ENCODE measurements around the gene CLDN20.

CLDN20 gene

DNA sequence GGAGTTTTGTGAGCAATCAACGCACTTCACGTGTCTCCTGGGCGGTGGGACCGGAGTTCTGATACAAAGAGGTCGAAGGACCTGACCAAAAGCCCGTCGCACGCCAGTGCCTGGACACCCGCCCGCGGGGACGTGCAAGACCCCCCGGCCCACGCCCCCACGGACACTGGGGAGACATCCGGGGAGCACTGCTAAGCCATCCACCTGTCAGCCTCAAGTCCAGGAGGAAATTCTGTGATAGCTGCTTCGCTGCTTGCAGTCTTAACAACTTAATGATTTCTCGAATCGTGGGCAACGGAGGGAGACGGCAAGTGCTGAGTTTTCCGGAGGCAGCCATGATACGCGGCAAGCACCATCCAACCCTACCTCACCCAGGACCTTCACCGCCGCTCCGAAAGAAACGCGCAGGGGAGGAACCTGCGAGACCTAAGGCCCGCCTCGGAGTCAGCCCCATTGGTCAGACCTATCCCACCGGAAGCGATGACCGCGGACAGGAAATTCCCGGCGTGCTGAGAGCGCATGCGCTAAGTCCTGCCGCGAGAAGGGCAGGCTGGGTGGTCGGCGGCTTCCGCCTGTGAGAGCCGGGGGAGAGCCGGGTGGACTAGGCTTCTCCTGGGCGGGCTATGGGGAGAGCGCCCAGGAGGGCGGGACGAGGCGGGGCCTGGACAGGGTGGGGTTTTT, 50.4 kb downstream of the CLDN20 start, which contains the start of gene TFB1M:
Gene TFB1M (minus strand): TSS at position 393 of the 681 bp plus-strand sequence. CDS start 56 bp downstream, at position 337.
- DNase-seq = peak; percentile 99

DNA sequence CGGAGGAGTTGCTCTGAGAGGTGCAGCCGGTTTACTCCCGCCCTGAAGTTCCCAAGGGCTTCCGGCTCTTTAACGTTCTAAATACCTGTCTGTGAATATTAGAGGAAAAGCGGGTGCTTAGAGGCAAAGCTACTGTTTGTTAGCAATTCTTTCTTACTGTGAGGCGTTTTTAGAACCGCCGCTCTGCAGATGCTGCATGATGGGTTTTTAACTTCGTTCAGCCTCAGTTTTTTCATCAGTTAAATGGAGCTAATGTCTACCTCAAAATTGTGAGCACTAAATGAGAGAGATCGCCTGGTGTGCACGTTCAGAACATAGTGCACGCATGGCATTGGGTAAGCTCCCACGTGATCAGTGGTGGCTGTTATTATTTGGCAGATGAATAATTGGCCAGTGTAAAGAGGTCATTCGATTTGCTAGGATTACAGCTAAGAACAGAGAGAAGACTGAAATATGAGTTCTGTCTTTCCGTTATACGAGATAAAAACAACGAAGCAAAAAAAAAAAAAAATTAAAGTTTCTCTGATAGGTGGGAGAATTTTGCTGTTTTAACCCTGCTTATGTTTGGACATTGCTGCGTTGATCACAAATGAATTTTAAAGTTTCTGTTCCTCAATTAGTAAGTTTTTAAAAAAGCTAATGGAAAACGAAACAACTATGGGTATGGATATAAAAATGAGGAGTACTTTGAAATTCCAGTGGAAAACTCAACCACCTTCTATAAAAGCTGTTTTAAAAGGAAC, 51.1 kb downstream of the CLDN20 start:
- peak; percentile 96 for DNase-seq

DNA sequence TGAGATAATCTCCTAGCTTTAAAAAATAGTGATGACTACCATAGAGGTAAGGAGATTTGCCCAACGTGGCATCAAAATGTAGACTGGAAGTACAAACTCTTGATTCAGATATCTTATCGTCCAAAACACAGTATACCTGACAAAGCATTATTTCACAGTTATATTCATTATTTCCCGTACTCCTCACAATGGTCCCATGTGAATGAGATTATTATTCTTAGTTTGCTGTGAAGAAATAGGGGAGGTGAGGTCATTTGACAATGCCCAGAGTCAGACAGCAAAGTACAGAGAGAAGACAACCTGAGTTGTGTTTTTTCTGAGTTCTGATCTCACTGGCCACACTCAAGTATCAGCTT, 51.7 kb downstream of the CLDN20 start:
- peak; percentile 24 for DNase-seq

DNA sequence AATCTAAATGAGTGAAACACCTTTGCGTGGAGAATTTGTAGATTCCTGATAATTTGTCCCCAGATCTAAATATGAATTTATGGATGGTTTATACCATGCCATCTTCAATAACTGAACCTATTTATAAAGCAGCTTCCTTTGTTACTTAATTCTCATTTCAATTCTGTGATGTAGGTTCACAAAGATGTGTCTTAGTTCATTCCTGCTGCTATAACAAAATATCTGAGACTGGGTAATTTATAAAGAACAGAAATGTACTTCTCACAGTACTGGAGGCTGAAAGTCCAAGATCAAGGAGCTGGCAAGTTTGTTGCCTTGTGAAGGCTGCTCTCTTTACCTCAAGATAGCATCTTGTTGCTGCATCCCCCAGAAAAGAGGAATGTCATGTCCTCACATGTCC, 52.6 kb downstream of the CLDN20 start:
- no peak for DNase-seq

DNA sequence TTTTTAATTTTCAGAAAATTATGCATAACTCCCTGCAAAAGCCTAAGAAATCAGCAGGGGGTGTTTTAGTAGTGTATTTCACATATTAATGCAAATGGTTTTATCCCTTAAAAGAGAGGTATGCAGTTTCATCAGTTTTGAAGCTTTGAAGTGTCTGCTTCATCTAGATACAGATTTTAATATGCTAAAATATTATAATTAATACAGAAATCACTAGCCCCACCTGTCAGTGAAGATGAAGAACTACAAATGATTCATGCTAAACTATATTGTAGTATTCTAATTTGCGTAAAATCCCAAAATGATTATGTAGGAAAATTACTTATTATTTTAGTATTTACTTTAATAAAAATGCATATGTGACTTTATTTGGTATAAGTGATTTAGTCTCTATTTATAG, 53.4 kb downstream of the CLDN20 start:
- peak; percentile 31 for DNase-seq

DNA sequence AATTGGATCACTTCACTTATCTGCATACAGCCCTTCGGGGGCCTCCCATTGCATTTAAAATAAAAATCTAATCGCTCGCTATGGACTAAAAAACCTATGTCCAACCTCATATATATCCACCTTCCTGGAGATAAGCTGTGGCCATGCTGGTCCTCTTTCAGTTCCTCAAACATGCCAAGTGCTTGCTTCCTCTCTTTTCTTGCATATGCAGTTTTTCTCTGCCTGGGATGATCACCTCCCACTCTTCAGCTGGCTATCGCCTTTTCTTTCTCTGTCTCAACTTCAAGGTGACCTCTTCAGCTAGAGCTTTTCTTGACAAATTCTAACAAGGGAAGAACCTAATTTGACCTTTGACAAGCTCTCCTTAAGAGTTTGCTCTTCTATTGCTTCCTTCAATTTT, 56.1 kb downstream of the CLDN20 start:
- DNase-seq = no peak

DNA sequence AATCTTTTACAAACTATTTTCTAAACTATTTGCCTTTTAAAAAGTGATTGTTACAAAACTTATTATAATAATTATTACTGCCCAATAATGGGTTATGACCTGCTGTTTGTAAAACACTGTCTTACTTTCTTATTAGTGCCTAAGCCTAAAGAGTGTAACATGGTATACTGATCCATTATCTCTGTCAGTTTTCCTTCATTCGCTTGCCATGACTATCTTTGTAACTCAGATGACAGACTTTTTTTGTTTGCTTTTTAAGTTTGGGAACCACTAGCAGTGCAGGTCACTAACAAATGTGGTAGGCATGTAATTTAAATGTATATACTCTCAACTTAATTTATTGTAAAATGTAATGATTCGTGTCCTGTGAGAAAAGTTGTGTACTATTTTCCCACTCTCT, 60.4 kb downstream of the CLDN20 start:
- no peak for DNase-seq

DNA sequence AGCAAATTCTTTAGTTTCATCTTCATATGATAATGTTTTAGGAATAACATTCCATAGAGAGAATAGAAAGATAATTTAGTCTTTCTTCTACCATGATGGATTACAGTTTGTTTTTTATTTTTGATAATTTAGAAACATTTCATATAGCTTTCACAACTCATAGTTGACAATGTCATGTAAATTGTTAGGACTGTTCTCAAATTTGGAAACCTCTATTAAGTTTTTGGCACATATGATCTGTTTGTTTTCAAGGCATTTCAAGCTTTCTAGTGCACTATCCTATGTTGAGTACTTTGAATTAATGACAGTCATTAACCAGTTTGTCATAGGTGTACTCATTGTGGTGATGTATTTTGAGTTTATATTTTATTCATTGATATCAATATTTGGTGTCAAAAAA, 61.2 kb downstream of the CLDN20 start:
- DNase-seq = no peak

DNA sequence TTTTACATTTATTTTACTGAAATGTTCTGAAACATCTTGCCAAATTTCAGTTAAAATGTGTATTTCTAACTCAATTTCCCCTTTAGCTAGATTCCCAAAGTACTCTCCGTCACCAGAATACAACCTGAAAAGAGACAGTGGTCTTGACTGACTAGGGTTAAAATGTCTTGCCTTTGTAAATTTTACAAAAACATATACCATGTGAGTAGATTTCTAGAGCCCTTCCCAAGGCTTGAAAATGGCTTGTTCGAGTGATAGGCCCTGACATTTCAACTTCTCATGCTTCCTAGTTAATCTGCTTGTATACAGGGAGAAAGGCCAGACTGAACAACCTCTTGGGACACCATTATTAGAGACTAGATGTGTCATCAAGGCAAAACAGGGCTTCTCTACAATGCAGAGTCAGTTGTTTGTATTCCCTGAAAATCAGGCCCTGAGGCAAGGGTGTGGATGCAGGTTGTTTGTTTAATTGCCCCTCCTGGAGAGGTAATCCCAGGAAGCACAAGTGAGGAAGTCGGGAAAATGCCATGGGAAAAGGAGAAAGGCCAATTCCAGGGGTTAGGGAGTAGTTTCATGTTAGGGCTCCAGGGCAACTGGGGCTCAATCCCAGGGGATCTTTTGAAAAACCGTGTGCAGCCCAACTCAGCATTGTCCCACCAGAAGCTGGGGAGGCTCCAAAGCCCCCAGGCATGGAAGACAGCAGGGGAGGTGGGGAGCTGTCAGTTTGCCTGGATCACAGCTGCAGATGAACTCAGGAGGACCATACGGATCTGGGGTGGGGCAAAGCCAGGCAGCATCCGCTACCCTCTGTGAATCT, 62.1 kb downstream of the CLDN20 start:
- DNase-seq = no peak
